Body of pancreas (tissue), 4 donors: ENCODE data around the gene ACVR1C.

ENCODE experiments used
- POLR2A ChIP-seq, 3 donors: fragments of 450-650 bp; IDR thresholded peaks; one replicate each; pipeline ENCODE4 v1.6.1; 2016; ENCODE audit warnings: antibody characterized with exemption in 3 of 3, mild to moderate bottlenecking in 2 of 3
- TF ChIP-seq, protein P1 (sequence below), 7 experiments: fragments of 450-650 bp in 4 of 7; fragments of 200-600 bp in 3 of 7; sonication (generic) in 3 of 7; IDR thresholded peaks; one replicate each; pipeline ENCODE4 v1.5.1; 2016 to 2019; ENCODE audit warnings: antibody characterized with exemption in 7 of 7

DNA sequence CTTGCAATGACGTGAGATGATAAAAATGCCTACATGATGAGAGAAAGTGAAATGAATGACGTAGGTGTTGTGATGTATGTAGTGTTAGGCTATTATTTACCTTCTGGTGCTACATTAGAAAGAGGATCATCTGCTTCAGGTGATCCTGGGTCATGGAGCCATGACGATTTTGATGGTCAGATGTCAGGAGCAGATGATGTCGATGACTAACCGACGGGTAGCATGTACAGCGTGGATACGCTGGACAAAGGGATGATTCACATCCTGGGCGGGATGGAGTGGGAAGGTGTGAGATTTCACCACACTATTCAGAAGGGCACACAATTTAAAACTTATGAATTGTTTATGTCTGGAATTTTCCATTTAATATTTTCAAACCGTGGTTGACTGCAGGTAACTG is 43.5 kb upstream of the ACVR1C start:
- TF ChIP-seq, protein P1, sequence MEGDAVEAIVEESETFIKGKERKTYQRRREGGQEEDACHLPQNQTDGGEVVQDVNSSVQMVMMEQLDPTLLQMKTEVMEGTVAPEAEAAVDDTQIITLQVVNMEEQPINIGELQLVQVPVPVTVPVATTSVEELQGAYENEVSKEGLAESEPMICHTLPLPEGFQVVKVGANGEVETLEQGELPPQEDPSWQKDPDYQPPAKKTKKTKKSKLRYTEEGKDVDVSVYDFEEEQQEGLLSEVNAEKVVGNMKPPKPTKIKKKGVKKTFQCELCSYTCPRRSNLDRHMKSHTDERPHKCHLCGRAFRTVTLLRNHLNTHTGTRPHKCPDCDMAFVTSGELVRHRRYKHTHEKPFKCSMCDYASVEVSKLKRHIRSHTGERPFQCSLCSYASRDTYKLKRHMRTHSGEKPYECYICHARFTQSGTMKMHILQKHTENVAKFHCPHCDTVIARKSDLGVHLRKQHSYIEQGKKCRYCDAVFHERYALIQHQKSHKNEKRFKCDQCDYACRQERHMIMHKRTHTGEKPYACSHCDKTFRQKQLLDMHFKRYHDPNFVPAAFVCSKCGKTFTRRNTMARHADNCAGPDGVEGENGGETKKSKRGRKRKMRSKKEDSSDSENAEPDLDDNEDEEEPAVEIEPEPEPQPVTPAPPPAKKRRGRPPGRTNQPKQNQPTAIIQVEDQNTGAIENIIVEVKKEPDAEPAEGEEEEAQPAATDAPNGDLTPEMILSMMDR (IDR thresholded peaks at IDR 0.05), result no peak
- TF ChIP-seq POLR2A (IDR thresholded peaks at IDR 0.05), result no peak
